Smooth muscle cell (in vitro differentiated cells): Measurements from ENCODE around the gene ARID1B. TPM values are rescaled to one million over a fixed set of nuclear protein-coding genes. Genes with fewer than 3 reads are reported as not detected.

Source experiments
- DNase-seq: peaks from one replicate; lab custom pipeline; 2025; ENCODE audit not compliant: unreplicated experiment; lab: John Stamatoyannopoulos, UW
- H2AFZ ChIP-seq: fragments of 200-600 bp; sonication (generic); 2 replicates; pipeline ENCODE4 v1.6.0; 2016; ENCODE audit warnings: antibody characterized with exemption, low read depth, mild to moderate bottlenecking
- H3F3A ChIP-seq: fragments of 200-600 bp; sonication (generic); 2 replicates; pipeline ENCODE4 v1.6.0; 2017; ENCODE audit warnings: antibody characterized with exemption, low read depth
- H3K27ac ChIP-seq: fragments of 200-600 bp; sonication (generic); 2 replicates; pipeline ENCODE4 v1.5.1; 2016; ENCODE audit warnings: low read depth, mild to moderate bottlenecking
- H3K27me3 ChIP-seq: fragments of 200-600 bp; sonication (generic); 2 replicates; pipeline ENCODE4 v1.6.1; 2016; ENCODE audit warnings: low read depth, mild to moderate bottlenecking
- H3K36me3 ChIP-seq: fragments of 200-600 bp; sonication (generic); 2 replicates; pipeline ENCODE4 v1.5.1; 2016; ENCODE audit warnings: low read depth
- H3K4me1 ChIP-seq: fragments of 200-600 bp; sonication (generic); 2 replicates; pipeline ENCODE4 v1.5.1; 2016; ENCODE audit warnings: low read depth
- H3K4me2 ChIP-seq: fragments of 200-600 bp; sonication (generic); 2 replicates; pipeline ENCODE4 v1.6.0; 2016; ENCODE audit warnings: mild to moderate bottlenecking
- H3K4me3 ChIP-seq: fragments of 200-600 bp; sonication (generic); 2 replicates; pipeline ENCODE4 v1.5.1; 2016; ENCODE audit warnings: mild to moderate bottlenecking
- H3K79me2 ChIP-seq: fragments of 200-600 bp; sonication (generic); 2 replicates; pipeline ENCODE4 v1.6.0; 2016; ENCODE audit warnings: low read depth, mild to moderate bottlenecking
- H3K9ac ChIP-seq: fragments of 200-600 bp; sonication (generic); 2 replicates; pipeline ENCODE4 v1.6.0; 2016; ENCODE audit warnings: low read depth
- H3K9me3 ChIP-seq: fragments of 200-600 bp; sonication (generic); replicated peaks from 2 replicates; pipeline ENCODE4 v1.5.1; 2016; ENCODE audit warnings: low read depth
- H4K20me1 ChIP-seq: fragments of 200-600 bp; sonication (generic); 2 replicates; pipeline ENCODE4 v1.6.0; 2016; ENCODE audit warnings: low read depth
- WGBS: methylation state at CpG from one replicate; pipeline ENCODE4 v1.1.7; 2016; ENCODE audit warnings: low lambda C conversion rate; 5-methylcytosine and 5-hydroxymethylcytosine counted together
- polyA plus RNA-seq: library from polyadenylated mRNA; unstranded; fragments of >200 nt; fragmentation: Nextera tagmentation; extraction: Ambion mirVana; gene quantifications from 2 replicates; pipeline ENCODE4 v1.2.1, GENCODE V29; 2016
- total RNA-seq: library from RNA; depleted of rRNA; stranded (reverse); fragments of >200 nt; gene quantifications from 2 replicates; pipeline ENCODE4 v1.2.3, GENCODE V29; 2014
- TF ChIP-seq, protein P1 (sequence below): fragments of 200-600 bp; sonication (generic); IDR thresholded peaks from 2 replicates; pipeline ENCODE4 v1.5.1; 2017; ENCODE audit warnings: borderline replicate concordance, mild to moderate bottlenecking, antibody characterized with exemption; ENCODE audit not compliant: insufficient read depth, poor library complexity, severe bottlenecking

Gene ARID1B
- total and polyA plus RNA-seq, 2 experiments from 2014 or later = 30.1 to 65.4 TPM

DNA sequence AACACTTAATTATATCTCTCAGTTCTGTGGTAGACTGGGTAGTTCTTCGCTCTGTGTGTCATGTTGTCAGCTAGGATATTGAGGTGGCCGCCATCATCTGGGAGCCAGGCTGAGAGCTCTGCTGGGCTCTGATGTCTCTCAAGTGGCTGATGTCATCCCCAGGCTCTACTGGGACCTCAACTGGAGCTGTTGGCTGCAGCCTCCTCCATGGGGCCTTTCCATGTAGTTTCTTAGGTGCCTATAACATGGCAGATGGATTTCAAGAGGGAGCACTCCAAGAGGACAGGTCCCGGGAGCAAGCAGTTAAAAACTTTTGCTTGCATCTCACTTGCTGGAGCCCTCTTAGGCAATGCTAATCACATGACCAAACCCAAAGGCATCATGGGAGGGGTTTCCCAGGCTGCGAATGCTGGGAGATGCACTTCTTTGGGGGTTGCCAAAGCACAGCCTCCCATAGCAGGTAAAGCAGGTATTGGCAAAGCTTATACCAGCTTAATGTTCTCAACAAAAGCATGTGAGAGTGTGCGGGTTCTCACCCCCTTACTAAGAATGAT is 416.3 kb downstream of the ARID1B start:
- Histone ChIP-seq H3K27me3 (no peaks in the 10 kb centered on the region), H3F3A (no peaks in the 10 kb centered on the region), H3K4me3 (no peak overlapping the region), H3K79me2 (no peaks in the 10 kb centered on the region), H3K4me1 (no peaks in the 10 kb centered on the region), H3K9me3 (no peaks in the 10 kb centered on the region), H4K20me1 (peaks cover 3% of the 10 kb centered on the region), H3K9ac (no peak overlapping the region), H3K4me2 (no peak overlapping the region), H3K27ac (no peak overlapping the region), H3K36me3 (peaks cover 12% of the 10 kb centered on the region), H2AFZ (no peak overlapping the region)
- WGBS = 94% methylated on average over 5 of the region's 5 CpGs
- no peak for DNase-seq
- TF ChIP-seq, protein P1, sequence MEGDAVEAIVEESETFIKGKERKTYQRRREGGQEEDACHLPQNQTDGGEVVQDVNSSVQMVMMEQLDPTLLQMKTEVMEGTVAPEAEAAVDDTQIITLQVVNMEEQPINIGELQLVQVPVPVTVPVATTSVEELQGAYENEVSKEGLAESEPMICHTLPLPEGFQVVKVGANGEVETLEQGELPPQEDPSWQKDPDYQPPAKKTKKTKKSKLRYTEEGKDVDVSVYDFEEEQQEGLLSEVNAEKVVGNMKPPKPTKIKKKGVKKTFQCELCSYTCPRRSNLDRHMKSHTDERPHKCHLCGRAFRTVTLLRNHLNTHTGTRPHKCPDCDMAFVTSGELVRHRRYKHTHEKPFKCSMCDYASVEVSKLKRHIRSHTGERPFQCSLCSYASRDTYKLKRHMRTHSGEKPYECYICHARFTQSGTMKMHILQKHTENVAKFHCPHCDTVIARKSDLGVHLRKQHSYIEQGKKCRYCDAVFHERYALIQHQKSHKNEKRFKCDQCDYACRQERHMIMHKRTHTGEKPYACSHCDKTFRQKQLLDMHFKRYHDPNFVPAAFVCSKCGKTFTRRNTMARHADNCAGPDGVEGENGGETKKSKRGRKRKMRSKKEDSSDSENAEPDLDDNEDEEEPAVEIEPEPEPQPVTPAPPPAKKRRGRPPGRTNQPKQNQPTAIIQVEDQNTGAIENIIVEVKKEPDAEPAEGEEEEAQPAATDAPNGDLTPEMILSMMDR = no peak

DNA sequence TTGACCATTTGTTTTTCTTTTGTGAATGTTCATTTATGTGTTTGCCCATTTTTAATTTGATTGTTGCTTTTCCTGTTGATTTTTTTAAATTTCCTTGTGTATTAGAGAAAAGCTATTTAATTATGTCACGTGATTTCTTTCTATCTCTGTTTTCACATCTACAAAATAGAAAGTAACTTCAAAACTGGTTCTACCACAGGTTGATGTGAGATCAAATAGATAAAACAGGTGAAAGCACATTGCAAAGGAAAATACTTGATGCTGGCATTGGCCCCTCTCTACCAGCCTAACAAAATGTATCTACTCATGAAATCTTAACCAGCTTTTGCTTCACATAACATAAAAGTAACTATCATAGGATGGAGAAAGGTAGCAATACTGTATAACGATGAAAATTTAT is 416.9 kb downstream of the ARID1B start:
- Histone ChIP-seq H3K4me2 (no peak overlapping the region), H2AFZ (no peak overlapping the region), H3K9me3 (no peaks in the 10 kb centered on the region), H3K4me3 (no peak overlapping the region), H3K27me3 (no peaks in the 10 kb centered on the region), H3K36me3 (peaks cover 12% of the 10 kb centered on the region), H3K79me2 (no peaks in the 10 kb centered on the region), H3K4me1 (no peaks in the 10 kb centered on the region), H4K20me1 (peaks cover 3% of the 10 kb centered on the region), H3K9ac (no peak overlapping the region), H3K27ac (no peak overlapping the region), H3F3A (no peaks in the 10 kb centered on the region)
- WGBS = 92% methylated on average over 2 of the region's 2 CpGs
- no peak for DNase-seq
- TF ChIP-seq, protein P1 = no peak

DNA sequence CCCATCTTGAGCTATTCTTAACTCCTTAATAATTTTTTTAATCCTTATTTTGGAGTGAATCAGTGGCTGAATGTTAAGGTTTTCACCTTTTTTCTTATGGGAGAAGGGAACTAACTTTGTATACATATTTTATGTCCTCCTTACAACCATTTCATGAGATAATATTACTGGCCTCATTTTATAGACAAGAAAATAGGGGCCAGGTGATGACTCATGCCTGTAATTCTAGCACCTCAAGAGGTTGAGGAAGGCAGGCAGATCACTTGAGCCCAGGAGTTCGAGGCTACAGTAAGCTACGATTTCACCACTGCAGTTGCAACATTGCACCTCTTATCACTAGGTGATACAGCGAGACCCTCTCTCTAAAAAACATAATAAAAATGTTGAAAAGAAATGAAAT is 417.5 kb downstream of the ARID1B start:
- Histone ChIP-seq H3K4me2 (no peak overlapping the region), H3K79me2 (no peaks in the 10 kb centered on the region), H3K36me3 (peaks cover 12% of the 10 kb centered on the region), H2AFZ (no peak overlapping the region), H3K27ac (no peak overlapping the region), H3K4me1 (no peaks in the 10 kb centered on the region), H3F3A (no peaks in the 10 kb centered on the region), H3K9ac (no peak overlapping the region), H4K20me1 (peaks cover 3% of the 10 kb centered on the region), H3K9me3 (no peaks in the 10 kb centered on the region), H3K27me3 (no peaks in the 10 kb centered on the region), H3K4me3 (no peak overlapping the region)
- DNase-seq = no peak
- TF ChIP-seq, protein P1 = no peak
- 88% methylated on average over 3 of the region's 3 CpGs for WGBS

DNA sequence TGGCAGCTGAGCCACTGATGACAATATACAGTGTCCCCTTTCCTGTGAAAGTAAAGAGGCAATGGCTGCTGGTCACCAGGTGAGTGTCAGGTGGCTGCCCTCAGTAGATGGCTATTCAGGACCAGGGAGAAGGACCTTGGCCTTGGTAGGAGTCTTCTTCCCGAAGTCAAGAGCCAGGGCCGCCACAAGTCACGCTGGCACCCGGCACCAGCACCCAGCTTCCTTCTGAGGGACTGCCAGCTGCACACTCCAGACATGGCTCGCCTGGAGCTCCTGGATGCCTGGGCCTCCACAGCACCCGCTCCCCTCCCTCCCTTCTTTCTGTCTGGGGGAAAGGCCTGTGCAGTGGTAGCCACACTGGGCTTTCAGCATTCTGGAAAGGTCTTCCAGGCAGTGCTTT is 419.2 kb downstream of the ARID1B start:
- 98% methylated on average over 6 of the region's 6 CpGs for WGBS
- Histone ChIP-seq H3K4me1 (no peaks in the 10 kb centered on the region), H3K36me3 (peaks cover 9% of the 10 kb centered on the region), H3K4me2 (no peak overlapping the region), H3K4me3 (no peak overlapping the region), H3K27ac (no peak overlapping the region), H3F3A (no peaks in the 10 kb centered on the region), H3K9ac (no peak overlapping the region), H3K9me3 (no peaks in the 10 kb centered on the region), H3K79me2 (no peaks in the 10 kb centered on the region), H3K27me3 (no peaks in the 10 kb centered on the region), H4K20me1 (peaks cover 3% of the 10 kb centered on the region), H2AFZ (no peak overlapping the region)
- TF ChIP-seq, protein P1 = no peak
- DNase-seq = no peak
